ENCODE measurements around the gene LCAT.
"Not testable (repeated sequence)": the region's sequence is repeated elsewhere in the genome, so short reads cannot be mapped to it uniquely, and the experiment has no call there.

LCAT gene

GRCh38 chr16:67942510-67943255, 1.2 kb downstream of the LCAT start:
- H3K4me3 ChIP-seq (replicated peaks; ENCODE audit: low read depth, low read length): no peak overlapping the region
- no peak for DNase-seq (ENCODE audit: extremely low read depth, low read depth)
- TF ChIP-seq, protein P1, sequence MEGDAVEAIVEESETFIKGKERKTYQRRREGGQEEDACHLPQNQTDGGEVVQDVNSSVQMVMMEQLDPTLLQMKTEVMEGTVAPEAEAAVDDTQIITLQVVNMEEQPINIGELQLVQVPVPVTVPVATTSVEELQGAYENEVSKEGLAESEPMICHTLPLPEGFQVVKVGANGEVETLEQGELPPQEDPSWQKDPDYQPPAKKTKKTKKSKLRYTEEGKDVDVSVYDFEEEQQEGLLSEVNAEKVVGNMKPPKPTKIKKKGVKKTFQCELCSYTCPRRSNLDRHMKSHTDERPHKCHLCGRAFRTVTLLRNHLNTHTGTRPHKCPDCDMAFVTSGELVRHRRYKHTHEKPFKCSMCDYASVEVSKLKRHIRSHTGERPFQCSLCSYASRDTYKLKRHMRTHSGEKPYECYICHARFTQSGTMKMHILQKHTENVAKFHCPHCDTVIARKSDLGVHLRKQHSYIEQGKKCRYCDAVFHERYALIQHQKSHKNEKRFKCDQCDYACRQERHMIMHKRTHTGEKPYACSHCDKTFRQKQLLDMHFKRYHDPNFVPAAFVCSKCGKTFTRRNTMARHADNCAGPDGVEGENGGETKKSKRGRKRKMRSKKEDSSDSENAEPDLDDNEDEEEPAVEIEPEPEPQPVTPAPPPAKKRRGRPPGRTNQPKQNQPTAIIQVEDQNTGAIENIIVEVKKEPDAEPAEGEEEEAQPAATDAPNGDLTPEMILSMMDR (IDR thresholded peaks at IDR 0.05; ENCODE audit: low read depth, low read length, missing control alignments): no peak

- no peak for DNase-seq (ENCODE audit: extremely low read depth, low read depth)
- H3K4me3 ChIP-seq (replicated peaks; ENCODE audit: low read depth, low read length): no peak overlapping the region
- TF ChIP-seq, protein P1 (IDR thresholded peaks at IDR 0.05; ENCODE audit: low read depth, low read length, missing control alignments): peak; percentile 81
These were observed 1.8 kb downstream of the LCAT start for GRCh38 chr16:67942200-67942509.

DNA sequence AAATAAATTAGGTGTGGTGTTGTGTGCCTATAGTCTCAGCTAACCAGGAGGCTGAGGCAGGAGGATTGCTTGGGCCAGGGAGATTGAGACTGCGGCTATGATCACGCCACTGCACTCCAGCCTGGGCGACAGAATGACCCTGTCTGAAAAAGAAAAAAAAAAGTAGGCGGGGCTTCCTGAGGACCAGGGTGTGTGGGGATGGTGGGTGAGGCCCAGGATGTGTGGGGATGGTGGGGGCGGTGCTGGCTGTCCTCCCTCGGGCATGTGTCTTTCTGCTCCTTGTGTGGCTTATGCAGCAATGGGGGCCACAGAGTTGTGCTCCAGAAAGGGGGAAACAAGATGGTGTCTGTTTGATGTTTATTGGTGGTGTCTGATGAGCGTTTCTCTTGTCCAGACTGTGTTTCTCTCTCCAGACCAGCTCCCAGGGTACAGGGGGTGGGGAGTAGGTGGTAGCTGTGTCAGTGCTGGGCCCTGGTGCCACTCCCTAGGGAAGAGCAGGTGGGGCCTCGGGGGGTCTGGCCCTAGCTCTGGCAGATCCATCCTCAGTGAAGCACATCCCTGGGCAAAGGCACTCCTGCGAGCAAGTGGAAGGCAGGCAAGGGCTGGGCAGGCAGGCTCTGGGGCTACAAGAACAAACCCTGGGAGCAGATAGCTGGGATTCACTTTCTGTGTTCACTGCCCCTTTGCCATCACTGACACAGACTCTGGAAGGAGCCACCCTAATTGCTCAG, 2.3 kb downstream of the LCAT start:
- TF ChIP-seq, protein P1 (IDR thresholded peaks at IDR 0.05; ENCODE audit: low read depth, low read length, missing control alignments): no peak
- no peak overlapping the region for H3K4me3 ChIP-seq (replicated peaks; ENCODE audit: low read depth, low read length)
- no peak for DNase-seq (ENCODE audit: extremely low read depth, low read depth)

- H3K4me3 ChIP-seq (replicated peaks; ENCODE audit: low read depth, low read length): no peak overlapping the region
- no peak for DNase-seq (ENCODE audit: extremely low read depth, low read depth)
- TF ChIP-seq, protein P1 (IDR thresholded peaks at IDR 0.05; ENCODE audit: low read depth, low read length, missing control alignments): no peak
These were observed 3.4 kb downstream of the LCAT start for GRCh38 chr16:67940446-67941089.

- no peak overlapping the region for H3K4me3 ChIP-seq (replicated peaks; ENCODE audit: low read depth, low read length)
- TF ChIP-seq, protein P1 (IDR thresholded peaks at IDR 0.05; ENCODE audit: low read depth, low read length, missing control alignments): no peak
- DNase-seq (ENCODE audit: extremely low read depth, low read depth): no peak
These were observed 4.1 kb downstream of the LCAT start for GRCh38 chr16:67939507-67940445.

- DNase-seq (ENCODE audit: extremely low read depth, low read depth): not testable (repeated sequence)
- H3K4me3 ChIP-seq (replicated peaks; ENCODE audit: low read depth, low read length): peak overlapping the region; percentile 92; the same call in 1 of the 2 replicates
These were observed 6.2 kb downstream of the LCAT start for GRCh38 chr16:67937713-67938112.

All from HFF-Myc (cell line).